Daoy (cell line): ENCODE data around the gene ADRB1. TPM values are rescaled to one million over a fixed set of nuclear protein-coding genes. Genes with fewer than 3 reads are reported as not detected.

Source experiments
- DNase-seq: peaks from one replicate; pipeline ENCODE4 v3.0.0-alpha.2; 2015; ENCODE audit warnings: low read depth
- total RNA-seq: library from RNA; depleted of rRNA; stranded (reverse); fragments of >200 nt; shearing (Covaris generic); gene quantifications from 2 replicates; pipeline ENCODE4 v1.2.3, GENCODE V29; 2014

The ADRB1 gene
- total RNA-seq, 1 experiment from 2014 or later = not detected

DNA sequence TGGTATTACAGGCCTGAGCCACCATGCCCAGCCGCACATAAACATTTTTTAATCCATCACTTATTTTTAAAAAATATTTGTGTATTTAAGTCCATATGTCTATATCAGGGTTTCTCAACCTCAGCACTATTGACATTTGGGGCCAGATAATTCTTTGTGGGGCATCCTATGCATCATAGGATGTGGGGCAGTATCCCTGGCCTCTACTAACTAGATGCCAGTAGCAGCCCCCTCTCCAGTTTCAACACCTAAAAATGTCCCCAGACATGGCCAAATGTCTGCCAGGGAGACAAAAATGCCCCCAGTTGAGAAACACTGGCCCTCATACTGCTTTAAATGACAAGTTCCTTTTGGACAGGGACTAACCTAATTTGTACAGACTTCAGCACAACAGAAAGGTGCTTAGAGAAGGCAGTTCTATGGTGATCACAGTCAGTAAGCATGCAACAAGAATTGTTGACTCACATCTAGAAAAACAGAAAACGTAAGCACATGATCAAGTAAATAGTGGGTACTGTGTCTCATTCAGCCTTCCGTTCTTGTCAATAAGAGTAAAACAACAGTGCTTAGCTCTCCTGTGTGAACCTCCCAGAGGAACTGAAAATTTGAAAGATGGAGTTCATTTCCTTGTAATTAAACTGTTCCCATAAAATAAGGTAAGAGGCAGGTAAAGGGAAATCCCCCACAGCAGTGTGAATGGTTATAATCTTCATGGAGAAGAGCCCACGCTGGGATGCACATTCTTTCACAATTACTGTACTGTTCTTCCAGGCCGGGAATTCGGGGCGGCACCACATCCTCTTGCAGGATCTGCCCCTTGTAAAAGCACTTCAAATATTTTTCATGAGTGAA lies 17.3 kb upstream of the ADRB1 start:
- peak; percentile 83 for DNase-seq

DNA sequence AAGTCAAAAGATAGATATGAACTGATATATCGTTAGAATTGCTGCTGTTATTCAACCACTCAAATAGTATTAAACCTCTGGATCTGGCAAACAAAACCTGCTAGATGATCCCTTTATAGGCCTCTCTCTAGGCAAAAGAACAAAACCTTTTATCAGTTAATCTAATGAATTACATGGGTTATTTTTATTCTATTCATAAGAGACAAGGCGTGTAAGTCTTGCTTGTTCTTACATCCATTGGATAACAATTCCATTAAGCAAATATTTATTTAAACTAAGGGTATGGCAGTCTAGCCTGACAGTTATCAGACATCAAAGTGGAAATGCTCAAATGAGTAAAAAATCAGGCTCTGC lies 16.6 kb upstream of the ADRB1 start:
- DNase-seq = no peak

DNA sequence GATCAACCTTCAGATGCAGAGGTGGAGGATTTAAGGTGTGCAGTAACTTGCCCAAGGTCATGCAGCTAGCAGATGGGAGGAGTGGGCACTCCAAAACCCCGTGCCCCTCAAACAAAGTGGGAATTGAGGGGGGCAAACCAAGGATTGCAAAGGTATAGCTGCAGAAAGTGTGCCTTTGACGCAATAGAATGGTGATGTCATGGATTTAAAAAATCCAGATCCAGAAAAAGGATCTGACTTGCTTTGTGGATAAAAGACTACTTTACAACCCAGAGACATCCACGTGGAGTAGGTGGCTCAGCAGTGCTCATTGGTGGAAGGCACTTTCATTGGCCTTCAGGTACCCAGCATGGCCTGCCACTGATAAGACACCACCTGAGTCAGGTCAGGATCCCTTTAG lies 15.7 kb upstream of the ADRB1 start:
- DNase-seq = no peak

DNA sequence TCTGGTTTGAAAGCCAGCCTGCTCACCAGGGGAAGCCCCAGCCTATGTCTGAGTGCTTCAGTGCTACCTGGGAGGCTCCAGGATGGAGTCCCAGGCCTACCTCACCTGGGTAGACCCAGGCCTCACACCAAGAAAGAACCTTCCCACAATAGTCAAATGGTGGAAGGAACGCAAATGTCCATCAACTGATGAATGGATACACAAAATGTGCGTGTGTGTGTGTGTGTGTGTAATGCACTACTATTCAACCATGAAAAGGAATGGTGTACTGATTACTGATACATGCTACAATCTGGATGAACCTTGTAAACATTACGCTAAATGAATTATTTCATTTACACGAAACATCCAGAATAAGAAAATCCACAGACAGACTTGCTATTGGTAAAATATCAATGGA lies 15.2 kb upstream of the ADRB1 start:
- no peak for DNase-seq

DNA sequence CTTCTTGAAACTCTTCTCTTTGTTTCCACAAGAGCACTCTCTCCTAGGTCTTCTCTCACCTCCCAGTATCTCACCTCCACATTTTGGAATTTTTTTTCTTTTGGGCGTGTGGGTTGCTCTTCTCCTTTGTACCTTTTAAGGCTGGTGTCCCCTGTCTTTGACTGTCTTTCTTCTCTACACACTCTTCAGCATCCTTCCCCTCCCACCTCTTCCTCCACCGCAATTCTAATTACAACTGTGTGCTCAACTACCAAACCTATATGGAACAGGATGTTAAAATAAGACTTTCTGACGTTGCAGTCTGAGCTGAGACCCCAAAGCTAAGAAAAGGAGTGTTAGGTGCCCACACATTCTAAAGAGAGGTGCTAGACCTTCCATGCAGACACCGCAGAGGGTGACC lies 14.0 kb upstream of the ADRB1 start:
- no peak for DNase-seq

DNA sequence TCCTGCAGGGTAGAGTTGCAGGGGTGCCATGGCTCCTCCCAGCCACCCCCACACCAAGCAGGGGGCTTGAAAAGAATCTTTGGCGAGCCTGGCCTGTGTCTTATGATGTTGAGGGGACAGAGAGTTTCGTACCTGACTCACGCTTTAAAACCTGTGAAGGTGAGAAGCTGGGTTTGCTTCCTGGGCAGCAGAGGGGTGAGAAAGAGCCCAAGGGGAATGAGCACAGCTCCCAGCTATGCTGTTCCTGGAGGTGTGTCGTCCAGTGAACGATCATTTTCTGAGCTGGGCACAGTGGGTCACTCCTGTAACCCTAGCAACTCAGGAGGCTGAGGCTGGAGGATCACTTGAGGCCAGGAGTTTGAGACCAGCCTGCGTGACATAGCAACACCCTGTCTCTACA lies 13.5 kb upstream of the ADRB1 start:
- DNase-seq = no peak

DNA sequence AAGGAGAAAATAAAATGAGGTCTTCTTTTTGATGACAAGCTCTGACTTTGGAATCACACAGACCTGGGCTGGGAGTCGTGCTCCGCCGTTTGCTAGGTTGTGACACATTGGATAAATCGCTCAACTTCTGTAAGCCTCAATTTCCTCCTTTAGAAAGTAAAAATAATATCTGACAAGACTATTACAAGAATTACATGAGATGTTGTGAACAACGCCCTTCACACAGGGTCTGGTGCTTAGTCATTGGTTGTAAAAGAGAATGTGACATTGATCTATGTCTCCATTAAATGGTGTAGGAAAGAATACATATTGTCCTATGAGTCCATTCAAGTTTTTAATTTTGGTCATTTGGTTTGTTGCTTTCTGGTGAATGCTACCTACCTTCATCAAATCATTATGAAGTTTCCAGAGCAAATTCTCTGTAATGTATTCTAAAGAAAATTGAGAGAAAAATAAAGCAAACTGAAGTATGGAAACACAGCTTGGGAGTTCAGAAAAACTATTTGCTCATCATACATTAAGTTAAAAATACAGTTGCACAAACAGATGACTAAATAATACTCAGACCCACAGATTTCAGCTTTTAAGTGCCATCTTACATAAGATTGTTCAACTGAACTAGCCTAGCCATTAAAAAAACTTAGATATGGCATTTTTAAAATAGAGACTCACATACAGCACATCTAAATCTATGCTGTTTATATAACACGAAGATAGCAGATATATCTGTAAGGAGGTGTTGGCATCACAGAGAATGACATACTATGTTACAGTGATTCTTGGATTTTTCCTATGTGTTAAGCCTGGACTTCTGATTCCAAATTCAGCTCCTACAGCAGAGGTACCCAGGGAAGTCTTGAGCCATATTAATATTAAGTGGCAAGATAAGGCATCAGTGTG lies 12.3 kb upstream of the ADRB1 start:
- DNase-seq = no peak

DNA sequence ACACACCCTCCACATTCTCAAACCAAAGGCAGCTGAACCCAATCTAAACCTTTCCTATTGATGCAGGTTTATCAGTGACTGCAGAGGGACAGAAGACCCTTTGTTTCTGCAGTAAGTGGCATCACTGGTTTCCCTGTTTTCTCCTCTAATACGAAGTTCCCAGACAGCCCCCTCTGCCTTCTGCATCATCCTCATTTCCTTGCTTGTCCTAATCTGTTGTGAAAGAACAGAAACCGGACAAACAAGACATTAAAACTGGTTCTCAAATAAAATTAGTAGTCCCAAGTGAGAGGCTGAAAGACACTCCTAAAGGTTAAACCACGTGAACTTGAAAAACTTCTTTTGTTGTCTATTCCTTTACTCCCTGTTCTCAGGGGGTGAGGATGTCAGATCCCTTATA lies 10.1 kb upstream of the ADRB1 start:
- no peak for DNase-seq

DNA sequence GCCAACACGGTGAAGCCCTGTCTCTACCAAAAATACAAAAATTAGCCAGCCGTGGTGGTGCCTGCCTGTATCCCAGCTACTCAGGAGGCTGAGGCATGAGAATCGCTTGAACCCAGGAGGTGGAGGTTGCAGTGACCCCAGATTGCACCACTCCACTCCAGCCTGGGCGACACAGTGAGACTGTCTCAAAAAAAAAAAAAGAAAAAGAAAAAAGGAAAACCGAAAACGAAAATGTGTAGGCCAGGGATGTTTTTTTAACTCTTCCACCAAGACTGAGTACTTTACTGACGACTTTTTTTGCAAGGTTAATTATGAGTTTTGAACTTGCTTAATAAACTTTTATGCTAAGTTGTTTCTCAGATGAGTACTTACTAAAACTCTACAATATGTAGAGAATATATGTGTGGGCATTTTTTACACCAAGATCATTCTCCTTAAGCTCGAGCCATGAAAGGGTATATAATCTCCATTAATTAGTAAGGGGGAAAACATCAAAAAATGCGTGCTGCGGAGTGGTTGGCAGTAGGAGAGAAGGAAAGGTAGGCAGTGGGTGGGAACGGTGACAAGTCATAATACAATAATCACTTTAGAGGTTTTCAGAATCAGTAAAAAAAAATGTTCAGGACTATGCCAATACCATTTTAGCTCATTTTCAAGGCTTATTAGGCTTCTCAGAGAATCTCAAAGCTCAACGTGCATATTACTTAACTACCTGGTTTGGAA lies 8.6 kb upstream of the ADRB1 start:
- DNase-seq = no peak

DNA sequence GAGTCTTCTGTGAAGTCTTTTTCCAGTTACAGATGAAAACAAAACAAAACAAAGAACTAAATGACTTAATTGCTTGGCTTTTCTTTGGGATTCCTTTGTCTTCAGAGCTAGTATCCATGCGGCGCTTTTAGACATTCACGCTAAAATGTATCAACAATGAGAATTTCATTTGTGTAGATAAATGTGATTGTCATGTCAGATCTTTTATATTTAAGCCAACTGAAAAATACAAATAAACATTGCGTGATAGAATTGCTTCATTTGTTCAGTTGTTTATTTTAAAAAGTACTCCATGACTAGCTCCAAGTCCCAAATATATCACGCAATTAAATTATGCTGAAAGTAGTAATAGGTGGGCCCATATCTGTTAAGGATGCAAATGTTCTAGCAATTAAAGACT lies 7.9 kb upstream of the ADRB1 start:
- DNase-seq = no peak

DNA sequence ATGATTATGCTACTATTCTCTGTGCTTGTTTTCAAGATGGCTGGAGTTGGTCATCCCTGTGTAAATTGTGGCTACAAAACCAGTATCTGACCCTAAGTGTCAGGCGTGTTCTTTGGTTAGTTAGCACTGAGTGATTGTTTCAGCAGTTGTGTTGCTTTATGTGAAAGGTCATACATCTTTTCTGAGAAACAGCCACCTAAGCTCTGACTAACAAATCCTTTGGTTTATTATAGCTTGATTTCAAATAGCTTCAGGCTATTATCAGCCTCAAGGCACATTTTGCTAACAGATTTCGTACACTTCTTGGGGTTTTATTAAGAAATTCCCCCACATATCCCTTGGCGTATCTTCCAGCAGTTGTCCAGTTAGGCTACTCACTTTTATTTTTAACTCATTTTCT lies 4.8 kb upstream of the ADRB1 start:
- DNase-seq = no peak

DNA sequence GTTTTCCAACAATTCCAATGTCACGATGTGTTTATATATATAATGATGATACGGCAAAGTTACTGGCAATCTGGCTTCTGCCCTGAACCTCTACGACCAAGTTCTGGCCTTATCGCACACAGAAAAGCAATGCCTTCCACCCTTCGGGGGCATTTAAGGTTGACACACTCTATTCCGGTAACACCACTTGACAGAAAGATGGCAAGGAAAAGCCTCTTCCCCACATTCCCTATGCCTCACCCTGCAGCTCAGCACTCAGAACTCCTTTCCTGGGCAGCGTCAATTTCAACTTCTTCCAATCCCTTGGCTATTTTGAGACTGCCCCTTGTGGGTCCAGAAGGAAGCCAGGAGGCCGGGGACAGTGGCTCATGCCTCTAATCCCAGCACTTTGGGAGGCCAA lies 2.5 kb upstream of the ADRB1 start:
- DNase-seq = no peak

DNA sequence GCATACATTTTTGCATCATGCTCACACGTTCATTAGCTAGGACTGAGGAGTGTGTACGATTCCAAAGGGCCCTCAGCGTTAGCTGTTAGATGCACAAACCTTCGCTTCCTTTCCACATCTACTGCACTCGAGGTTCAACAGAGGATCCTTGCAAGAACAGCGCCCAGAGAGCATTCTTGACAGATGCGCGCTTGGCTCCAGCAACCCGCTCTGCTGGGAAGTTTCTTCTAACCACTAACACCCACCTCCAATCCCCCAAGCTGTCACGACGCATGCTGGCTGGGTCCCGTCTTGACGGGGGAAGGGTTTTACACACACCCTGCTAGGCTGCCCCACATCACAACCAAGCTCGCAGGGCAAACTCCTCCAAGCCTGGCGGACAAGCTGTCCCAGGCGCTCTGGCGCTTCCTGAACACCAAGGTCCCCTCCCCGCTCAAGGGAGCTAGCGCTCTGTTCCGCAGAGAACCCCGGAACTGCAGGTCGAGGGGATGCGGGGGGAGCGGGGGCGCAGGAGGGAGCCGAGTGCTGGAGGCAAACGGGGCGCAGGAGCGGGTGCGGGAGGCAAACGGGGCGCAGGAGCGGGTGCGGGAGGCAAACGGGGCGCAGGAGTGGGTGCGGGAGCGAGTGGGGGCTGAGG lies 653 bp upstream of the ADRB1 start:
- peak; percentile 21 for DNase-seq

DNA sequence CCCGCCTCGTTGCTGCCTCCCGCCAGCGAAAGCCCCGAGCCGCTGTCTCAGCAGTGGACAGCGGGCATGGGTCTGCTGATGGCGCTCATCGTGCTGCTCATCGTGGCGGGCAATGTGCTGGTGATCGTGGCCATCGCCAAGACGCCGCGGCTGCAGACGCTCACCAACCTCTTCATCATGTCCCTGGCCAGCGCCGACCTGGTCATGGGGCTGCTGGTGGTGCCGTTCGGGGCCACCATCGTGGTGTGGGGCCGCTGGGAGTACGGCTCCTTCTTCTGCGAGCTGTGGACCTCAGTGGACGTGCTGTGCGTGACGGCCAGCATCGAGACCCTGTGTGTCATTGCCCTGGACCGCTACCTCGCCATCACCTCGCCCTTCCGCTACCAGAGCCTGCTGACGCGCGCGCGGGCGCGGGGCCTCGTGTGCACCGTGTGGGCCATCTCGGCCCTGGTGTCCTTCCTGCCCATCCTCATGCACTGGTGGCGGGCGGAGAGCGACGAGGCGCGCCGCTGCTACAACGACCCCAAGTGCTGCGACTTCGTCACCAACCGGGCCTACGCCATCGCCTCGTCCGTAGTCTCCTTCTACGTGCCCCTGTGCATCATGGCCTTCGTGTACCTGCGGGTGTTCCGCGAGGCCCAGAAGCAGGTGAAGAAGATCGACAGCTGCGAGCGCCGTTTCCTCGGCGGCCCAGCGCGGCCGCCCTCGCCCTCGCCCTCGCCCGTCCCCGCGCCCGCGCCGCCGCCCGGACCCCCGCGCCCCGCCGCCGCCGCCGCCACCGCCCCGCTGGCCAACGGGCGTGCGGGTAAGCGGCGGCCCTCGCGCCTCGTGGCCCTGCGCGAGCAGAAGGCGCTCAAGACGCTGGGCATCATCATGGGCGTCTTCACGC lies 825 bp downstream of the ADRB1 start:
- DNase-seq = no peak

DNA sequence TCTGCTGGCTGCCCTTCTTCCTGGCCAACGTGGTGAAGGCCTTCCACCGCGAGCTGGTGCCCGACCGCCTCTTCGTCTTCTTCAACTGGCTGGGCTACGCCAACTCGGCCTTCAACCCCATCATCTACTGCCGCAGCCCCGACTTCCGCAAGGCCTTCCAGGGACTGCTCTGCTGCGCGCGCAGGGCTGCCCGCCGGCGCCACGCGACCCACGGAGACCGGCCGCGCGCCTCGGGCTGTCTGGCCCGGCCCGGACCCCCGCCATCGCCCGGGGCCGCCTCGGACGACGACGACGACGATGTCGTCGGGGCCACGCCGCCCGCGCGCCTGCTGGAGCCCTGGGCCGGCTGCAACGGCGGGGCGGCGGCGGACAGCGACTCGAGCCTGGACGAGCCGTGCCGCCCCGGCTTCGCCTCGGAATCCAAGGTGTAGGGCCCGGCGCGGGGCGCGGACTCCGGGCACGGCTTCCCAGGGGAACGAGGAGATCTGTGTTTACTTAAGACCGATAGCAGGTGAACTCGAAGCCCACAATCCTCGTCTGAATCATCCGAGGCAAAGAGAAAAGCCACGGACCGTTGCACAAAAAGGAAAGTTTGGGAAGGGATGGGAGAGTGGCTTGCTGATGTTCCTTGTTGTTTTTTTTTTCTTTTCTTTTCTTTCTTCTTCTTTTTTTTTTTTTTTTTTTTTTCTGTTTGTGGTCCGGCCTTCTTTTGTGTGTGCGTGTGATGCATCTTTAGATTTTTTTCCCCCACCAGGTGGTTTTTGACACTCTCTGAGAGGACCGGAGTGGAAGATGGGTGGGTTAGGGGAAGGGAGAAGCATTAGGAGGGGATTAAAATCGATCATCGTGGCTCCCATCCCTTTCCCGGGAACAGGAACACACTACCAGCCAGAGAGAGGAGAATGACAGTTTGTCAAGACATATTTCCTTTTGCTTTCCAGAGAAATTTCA lies 1.7 kb downstream of the ADRB1 start:
- DNase-seq = no peak

DNA sequence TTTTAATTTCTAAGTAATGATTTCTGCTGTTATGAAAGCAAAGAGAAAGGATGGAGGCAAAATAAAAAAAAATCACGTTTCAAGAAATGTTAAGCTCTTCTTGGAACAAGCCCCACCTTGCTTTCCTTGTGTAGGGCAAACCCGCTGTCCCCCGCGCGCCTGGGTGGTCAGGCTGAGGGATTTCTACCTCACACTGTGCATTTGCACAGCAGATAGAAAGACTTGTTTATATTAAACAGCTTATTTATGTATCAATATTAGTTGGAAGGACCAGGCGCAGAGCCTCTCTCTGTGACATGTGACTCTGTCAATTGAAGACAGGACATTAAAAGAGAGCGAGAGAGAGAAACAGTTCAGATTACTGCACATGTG lies 2.4 kb downstream of the ADRB1 start:
- DNase-seq = no peak

DNA sequence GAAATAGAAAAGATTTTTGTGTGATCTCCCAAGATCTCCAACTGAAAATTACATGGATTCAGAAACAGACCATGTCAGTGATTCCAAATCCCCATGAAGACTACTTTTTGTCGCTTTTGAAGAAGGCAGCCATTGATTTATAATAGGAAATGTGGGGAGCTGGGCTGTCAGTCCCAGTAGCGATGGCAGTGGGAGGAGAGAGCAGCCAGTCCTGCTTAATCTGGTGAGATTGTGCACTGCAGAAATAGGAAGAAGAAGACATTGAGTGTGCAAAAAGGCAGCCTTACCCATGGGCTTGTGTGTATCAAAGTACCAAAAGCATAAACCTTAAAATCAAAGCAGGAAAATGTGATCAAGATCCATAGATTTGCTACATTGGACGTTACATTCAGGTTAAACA lies 4.8 kb downstream of the ADRB1 start:
- no peak for DNase-seq

DNA sequence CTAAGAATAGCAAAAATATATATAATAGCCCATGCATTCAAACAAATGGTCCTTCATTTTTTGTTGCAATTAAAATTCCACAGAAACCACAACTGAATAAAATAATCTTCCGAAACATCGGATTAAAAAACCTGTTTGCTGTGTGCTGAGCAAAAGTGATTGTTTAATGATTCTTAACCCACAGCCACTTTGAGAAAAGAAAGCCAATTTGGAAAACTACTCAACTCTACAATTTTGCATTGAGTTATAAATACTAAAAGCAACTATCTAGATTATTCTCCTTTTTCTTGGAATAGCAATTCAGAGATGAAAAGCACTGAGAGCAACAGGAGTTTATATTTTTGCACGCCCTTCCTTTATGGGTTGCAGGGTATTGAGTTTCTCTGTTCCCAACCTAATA lies 8.0 kb downstream of the ADRB1 start:
- no peak for DNase-seq

DNA sequence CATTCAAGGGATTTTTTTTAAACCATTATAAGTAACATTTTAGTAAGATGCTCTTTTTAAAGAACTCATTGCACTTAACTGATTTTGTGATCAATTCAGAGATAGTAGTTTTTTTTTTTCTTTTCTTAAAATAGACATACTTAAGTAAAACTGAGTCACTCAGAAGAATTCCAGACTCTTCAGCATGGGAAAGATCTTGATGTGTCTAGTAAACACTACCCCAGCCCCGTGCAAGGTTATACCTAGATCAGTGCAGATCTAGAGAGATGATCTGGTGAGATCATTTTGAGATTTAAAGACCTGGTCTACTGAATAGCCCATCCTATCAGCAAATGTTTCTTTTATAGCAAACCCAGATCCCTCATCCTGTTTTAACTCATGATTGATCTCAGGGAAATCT lies 8.6 kb downstream of the ADRB1 start:
- DNase-seq = no peak

DNA sequence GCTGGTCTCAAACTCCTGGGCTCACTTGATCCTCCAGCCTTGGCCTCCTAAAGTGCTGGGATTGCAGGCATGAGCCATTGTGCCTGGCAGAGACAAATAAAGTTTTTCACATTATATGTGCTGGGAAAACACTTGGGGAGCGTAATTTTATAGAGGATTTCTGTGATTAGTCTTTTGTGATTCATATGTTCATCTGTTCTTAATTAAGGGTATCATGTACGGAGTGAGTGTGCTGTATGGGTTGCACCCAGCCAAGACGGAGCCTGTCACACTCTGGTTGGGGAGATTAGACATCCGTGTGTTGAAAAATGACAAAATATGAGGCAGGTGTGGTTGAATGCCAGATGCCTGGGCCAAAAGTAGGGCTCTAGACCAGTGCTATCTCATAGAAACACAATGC lies 10.3 kb downstream of the ADRB1 start:
- DNase-seq = no peak
